Choroid plexus epithelial cell (primary cell): ENCODE measurements around the gene NAPA.

Source experiments
- DNase-seq: peaks from one replicate; pipeline ENCODE4 v3.0.0-alpha.2; 2010; ENCODE audit warnings: low read depth
- H3K4me3 ChIP-seq: 2 replicates; pipeline ENCODE4 v1.5.1; 2011; ENCODE audit warnings: low read depth, mild to moderate bottlenecking, control low read depth, low read length, moderate library complexity
- TF ChIP-seq, protein P1 (sequence below): conservative IDR thresholded peaks from 2 replicates; pipeline ENCODE4 v1.5.1; 2011; ENCODE audit warnings: low read depth, mild to moderate bottlenecking, control low read depth, inconsistent platforms, low read length, moderate library complexity

The NAPA gene

GRCh38 chr19:47497050-47497766 lies 17.7 kb downstream of the NAPA start:
- TF ChIP-seq, protein P1, sequence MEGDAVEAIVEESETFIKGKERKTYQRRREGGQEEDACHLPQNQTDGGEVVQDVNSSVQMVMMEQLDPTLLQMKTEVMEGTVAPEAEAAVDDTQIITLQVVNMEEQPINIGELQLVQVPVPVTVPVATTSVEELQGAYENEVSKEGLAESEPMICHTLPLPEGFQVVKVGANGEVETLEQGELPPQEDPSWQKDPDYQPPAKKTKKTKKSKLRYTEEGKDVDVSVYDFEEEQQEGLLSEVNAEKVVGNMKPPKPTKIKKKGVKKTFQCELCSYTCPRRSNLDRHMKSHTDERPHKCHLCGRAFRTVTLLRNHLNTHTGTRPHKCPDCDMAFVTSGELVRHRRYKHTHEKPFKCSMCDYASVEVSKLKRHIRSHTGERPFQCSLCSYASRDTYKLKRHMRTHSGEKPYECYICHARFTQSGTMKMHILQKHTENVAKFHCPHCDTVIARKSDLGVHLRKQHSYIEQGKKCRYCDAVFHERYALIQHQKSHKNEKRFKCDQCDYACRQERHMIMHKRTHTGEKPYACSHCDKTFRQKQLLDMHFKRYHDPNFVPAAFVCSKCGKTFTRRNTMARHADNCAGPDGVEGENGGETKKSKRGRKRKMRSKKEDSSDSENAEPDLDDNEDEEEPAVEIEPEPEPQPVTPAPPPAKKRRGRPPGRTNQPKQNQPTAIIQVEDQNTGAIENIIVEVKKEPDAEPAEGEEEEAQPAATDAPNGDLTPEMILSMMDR, result no peak
- DNase-seq, result no peak
- H3K4me3 ChIP-seq, result no peak overlapping the region

DNA sequence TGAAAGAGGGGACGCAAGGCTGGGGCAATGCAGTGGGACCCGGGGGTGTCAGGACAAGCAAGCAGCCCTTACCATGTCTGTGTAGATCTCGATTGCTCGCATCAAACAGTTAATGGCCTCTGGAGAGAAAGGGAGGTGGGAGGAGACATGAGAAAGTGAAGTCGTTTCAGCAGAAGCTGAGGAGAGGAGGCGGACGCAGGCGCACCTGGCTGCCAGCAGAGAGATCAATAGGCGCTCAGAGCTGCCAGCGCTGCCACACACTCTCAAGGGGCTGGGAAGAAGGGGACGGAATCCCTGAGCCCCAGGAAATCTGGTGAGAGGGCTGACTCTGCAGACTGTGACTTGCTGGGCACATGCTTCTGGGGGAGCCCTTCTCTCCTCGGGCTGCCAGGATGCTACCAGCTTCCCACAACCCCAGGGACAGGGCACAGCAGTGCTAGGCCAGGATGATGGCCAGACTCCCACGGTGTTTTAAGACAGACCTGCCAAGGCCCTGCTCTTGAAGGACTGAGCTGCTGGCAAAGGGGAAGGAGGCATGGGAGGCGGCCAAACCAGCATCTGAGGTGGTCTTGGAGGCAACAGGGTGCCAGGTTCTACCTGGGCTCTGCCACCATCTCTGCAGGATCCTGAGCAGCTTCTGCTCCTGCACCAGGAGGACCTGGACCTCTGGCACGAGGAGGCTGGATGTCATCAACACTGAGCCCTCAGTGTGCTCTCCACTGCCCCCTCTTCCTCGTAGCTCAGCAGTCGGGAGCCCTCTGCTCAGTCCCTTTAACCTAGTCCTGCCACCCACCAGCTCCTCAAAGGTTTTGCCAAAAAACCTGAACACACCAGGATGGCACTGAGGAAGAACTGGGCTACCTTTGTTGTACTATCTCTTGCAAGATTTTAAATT lies 19.1 kb downstream of the NAPA start:
- no peak for DNase-seq
- H3K4me3 ChIP-seq, result no peak overlapping the region
- TF ChIP-seq, protein P1, result no peak

GRCh38 chr19:47494729-47495128 lies 20.1 kb downstream of the NAPA start:
- no peak for DNase-seq
- no peak overlapping the region for H3K4me3 ChIP-seq
- TF ChIP-seq, protein P1, result no peak

DNA sequence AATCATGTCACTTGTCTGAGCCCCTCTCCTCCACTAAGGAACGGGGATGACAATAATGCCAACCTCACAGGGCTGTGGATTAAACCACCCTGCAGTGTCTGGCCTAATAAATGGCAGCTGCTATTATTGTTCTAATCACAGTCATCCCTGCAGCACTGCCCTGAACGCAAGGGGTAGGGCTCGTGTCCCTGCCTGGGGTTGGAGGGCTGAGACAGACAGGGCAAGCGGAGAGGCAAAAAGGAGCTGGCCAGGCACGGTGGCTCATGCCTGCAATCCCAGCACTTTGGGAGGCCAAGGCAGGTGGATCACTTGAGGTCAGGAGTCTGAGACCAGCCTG lies 20.7 kb downstream of the NAPA start:
- TF ChIP-seq, protein P1, result no peak
- no peak for DNase-seq
- H3K4me3 ChIP-seq, result no peak overlapping the region

DNA sequence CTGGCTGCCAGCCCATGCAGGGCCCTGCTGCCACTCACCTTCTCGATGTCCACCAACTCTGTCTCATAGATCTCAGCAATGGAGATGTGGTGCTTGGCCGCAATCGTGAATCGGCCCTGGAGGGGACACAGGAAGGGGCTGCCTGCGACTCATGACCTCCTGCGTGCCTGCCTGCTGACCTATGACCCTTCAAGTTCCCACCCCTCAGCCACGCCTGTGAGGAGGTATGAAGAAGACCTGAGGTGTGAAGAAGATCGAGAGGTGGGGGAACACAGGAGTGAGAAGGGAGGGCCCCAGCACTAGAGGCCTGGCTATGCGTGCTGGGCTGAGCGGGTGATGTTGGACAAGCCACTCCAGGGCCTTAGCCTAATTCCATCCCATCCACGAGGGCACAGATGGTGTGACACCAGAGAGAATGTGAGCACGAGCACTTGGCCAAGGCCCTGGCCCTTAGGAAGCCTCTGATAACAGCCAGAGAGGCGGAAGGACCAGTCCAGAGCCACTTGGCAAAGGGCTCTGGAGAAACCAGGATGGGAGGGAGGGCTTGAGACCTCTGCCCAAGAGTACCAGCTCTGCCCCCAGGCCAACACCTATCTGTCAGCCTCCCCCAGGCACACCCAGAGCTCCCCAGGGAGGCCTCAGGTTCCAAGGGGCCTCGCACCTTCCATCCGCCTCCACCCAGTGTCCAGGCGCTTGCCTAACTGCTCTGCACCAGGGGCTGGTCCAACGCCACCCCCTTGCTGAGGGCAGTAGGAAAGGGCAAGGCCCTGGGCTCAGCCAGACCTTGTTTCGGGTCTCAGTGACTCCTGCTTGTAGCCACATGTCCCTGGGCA lies 21.3 kb downstream of the NAPA start:
- no peak overlapping the region for H3K4me3 ChIP-seq
- no peak for DNase-seq
- TF ChIP-seq, protein P1, result no peak

GRCh38 chr19:47492571-47493377 lies 22.1 kb downstream of the NAPA start:
- no peak for DNase-seq
- no peak overlapping the region for H3K4me3 ChIP-seq
- TF ChIP-seq, protein P1, result peak; percentile 2
